AML-193 (cell line): ENCODE results near the gene FLVCR1.
"Not testable (repeated sequence)": the region's sequence is repeated elsewhere in the genome, so short reads cannot be mapped to it uniquely, and the experiment has no call there.

Source experiments
- DNase-seq, 2 experiments: peaks; one replicate each; lab custom pipeline; 2025; lab: John Stamatoyannopoulos, UW

FLVCR1 gene

GRCh38 chr1:212860713-212861581 lies 2.9 kb downstream of the FLVCR1 start:
- DNase-seq, result no peak

- DNase-seq, result no peak
These were observed 4.1 kb downstream of the FLVCR1 start for GRCh38 chr1:212862111-212862690.

- not testable (repeated sequence) for DNase-seq
These were observed 5.3 kb downstream of the FLVCR1 start for GRCh38 chr1:212863345-212863744.

- no peak for DNase-seq
These were observed 6.1 kb downstream of the FLVCR1 start for GRCh38 chr1:212864201-212864600.

GRCh38 chr1:212867192-212867591 lies 9.1 kb downstream of the FLVCR1 start:
- DNase-seq, result no peak

- no peak for DNase-seq
These were observed 13.9 kb downstream of the FLVCR1 start for GRCh38 chr1:212871976-212872375.

DNA sequence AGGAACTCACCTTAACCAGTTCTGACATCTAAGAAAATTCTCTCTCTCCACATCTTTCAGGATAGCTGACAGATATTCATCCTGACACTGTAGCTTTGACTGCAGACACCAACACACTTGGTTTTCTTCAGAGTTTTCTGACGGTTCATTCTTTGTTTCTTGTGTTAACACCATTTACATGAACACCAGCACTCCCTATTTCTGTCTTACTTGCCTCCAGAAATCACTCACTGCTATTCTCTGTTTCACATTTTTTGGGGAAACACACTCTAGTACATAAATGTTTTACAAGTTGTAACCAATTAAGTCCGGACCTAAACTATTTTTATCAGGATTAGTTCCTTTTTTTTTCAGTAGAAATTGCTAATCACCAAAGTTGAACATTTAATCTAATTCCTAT lies 15.4 kb downstream of the FLVCR1 start:
- no peak for DNase-seq

DNA sequence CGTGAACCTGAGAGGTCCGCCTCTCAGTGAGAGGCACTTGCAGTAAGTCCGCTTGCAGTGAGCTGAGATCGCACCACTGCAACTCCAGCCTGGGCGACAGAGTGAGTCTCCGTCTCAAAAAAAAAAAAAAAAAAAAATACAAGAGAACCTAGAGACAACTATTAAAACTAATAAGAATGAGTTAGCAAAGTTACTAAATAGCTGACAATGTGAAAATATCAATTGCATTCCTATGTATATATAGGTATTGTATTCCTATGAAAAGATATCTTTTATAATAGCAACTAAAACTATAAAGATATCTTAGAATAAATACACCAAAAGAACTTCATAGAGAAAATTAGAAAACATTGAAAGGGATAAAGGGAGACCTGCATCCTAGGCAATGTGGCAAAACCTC lies 20.3 kb downstream of the FLVCR1 start:
- DNase-seq, result no peak

DNA sequence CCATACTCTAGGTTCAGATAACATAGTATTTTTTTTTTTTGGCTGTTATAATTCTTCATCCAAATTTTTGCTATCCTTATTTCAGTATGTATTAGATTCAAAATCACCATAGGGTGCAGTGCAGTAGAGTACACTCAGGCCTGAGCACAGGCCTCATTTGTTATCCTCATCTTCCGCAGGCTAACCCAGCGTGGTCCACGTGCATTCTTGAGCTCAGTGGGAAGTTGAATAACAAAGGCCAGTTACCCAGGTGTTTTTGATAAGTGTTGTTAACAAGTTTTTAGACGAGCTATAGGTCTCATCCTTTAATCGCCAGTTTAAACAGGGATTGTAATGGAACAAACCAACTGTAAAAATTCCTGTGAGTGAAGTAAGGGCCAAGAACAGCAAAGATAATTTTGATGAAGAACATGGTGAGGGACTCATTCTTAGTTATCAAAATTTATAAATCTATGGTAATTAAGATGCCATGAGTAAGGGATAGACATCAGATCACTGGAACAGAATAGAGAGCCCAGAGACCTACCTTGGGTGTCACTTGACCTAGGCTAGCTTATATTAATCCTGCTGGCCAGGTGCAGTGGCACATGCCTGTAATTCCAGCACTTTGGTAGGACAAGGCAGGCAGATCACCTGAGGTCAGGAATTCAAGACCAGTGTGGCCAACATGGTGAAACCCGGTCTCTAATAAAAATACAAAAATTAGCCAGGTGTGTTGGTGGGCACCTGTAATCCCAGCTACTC lies 22.0 kb downstream of the FLVCR1 start:
- DNase-seq, result no peak

DNA sequence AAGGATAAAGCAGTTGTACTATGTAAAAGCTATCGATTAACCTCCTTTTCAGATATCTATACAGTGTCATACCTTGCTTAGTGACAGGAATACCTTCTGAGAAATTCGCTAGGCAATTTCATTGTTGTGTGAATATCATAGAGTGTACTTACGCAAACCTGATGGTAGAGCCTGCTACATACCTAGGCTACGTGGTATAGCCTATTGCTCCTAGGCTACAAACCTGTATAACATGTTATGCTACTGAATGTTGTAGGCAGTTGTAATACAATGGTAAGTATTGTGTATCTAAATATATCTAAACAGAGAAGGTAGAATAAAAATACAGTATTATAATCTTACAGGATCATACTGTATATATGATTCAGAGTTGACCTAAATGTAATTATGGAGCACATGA lies 26.5 kb downstream of the FLVCR1 start:
- no peak for DNase-seq

DNA sequence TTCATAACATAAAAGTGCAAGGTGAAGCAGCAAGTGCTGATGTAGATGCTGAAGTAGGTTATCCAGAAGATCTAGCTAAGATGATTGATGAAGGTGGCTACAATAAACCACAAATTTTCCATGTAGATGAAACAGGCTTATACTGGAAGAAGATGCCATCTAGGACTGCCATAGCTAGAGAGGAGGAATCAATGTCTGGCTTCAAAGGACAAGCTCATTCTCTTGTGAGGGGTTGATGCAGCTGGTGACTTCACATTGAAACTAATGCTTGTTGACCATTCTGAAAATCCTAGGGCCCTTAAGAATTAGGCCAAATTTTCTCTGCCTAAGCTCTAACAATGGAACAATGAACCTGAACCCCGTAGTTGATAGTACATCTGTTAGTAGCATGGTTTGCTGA lies 34.0 kb downstream of the FLVCR1 start:
- no peak for DNase-seq

- DNase-seq, result no peak
These were observed 41.8 kb downstream of the FLVCR1 start for GRCh38 chr1:212899845-212900244.

- no peak for DNase-seq
These were observed 43.2 kb downstream of the FLVCR1 start for GRCh38 chr1:212901290-212901689.

DNA sequence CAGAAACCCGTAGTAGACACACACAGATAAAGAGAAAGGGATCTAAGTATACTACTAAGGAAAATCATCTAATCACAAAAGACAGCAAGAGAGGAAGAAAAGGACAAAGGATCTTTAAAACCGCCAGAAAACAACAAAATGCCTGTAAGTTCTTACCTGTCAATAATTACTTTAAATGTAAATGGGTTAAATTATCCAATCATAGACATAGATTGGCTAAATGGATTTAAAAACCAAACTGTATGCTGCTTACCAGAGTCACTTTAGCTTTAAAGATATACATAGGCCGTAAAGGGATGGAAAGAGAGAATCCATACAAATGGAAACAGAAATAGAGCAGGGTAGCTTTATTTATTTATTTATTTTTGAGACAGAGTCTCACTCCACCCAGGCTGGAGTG lies 44.0 kb downstream of the FLVCR1 start:
- no peak for DNase-seq

DNA sequence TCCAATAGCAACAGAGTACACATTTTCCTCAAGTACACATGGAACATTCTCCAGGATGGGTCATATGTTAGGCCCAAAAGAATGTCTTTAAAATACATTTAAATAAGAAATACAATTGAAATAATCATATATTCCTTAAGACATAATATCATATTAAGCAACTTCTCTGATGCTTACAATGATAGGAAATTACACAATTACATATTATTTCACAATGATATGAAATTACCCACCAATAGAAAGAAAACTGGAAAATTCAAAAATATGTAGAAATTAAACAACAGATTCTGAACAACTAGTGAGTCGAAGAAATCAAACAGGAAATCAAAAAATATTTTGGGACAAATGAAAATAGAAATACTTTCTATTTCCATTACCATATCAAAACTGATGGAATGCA lies 45.6 kb downstream of the FLVCR1 start:
- DNase-seq, result no peak

DNA sequence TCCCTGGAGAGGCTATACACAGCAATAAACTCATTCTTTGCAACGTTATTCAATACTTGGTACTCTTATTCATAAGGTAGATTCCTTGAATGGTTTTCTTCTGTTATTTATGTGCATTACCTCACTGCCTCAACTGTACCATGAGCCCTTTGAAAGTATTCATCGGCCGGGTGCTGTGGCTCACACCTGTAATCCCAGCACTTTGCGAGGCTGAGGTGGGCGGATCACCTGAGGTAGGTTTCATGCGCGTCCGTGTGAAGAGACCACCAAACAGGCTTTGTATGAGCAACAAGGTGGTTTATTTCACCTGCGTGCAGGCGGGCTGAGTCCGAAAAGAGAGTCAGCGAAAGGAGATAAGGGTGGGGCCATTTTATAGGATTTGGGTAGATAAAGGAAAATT lies 50.0 kb downstream of the FLVCR1 start:
- DNase-seq, result not testable (repeated sequence)

DNA sequence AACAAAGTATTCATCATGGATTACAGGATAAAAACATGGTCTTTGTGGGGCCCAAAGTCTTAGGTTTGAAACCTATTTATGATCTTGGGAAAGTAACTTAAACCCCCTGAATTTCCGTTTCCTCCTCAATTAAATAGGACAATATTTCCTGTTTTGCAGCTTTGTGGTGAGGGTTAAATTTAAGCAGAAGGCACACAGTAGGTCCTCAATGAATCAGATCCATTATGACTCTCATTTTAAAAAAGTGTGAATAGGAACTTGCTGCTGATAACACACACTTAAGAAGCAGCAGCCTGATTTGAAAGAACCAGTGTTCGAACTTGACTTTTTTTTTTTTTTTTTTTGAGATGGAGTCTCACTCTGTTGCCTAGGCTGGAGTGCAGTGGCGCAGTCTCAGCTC lies 50.9 kb downstream of the FLVCR1 start:
- DNase-seq, result no peak

GRCh38 chr1:212909652-212910063 lies 51.6 kb downstream of the FLVCR1 start:
- DNase-seq, result no peak

- not testable (repeated sequence) for DNase-seq
These were observed 52.1 kb downstream of the FLVCR1 start for GRCh38 chr1:212910213-212910612.

- DNase-seq, result not testable (repeated sequence)
These were observed 55.6 kb downstream of the FLVCR1 start for GRCh38 chr1:212913638-212914037.

GRCh38 chr1:212914110-212914509 lies 56.0 kb downstream of the FLVCR1 start:
- not testable (repeated sequence) for DNase-seq

DNA sequence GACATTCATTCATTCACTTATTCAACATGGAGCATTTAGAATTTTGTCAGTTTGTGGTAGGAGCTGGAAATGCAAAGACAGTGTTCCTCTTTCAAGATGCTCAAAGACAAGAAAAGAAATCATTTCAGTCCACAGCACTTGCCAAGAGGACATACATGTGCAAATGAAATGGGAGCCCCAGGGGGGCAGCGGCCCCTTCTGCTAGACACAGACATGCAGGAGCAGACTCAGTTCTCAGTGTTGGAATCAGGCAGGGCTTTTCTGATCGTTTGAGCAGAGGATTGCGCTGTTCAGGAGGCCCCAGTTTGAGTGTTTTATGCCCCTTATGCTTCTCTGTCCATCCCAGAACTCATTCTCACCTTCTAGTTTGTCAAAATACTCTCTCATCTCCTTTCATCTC lies 56.7 kb downstream of the FLVCR1 start:
- no peak for DNase-seq
